Lung (tissue), 12 donors: ENCODE results near the gene PLA2G2F. TPM values are rescaled to one million over a fixed set of nuclear protein-coding genes. Genes with fewer than 3 reads are reported as not detected.

Source experiments
- ATAC-seq: fragments of 200-7000 bp; cut with Tn5 transposase; one replicate; pipeline ENCODE4 v1.9.1; 2020; ENCODE audit warnings: moderate number of reproducible peaks; ENCODE audit not compliant: insufficient read depth, low FRiP score
- DNase-seq, 3 donors: peaks; one replicate each; pipeline ENCODE4 v3.0.0-alpha.2; 2013 to 2017
- H3K27ac ChIP-seq, 2 donors: one replicate each; pipeline ENCODE4 v1.5.1; 2013; ENCODE audit warnings: mild to moderate bottlenecking in 2 of 2, moderate library complexity in 2 of 2, control low read depth in 1 of 2, inconsistent platforms in 1 of 2, low read depth in 1 of 2, low read length in 1 of 2
- H3K27me3 ChIP-seq, 3 donors: one replicate each; pipeline ENCODE4 v1.5.1; 2013; ENCODE audit warnings: low read length in 2 of 3; ENCODE audit not compliant: control insufficient read depth in 3 of 3, insufficient read depth in 3 of 3
- H3K36me3 ChIP-seq, 4 donors: one replicate each; pipeline ENCODE4 v1.5.1; 2013; ENCODE audit warnings: low read length in 4 of 4, mild to moderate bottlenecking in 1 of 4, moderate library complexity in 1 of 4; ENCODE audit not compliant: control insufficient read depth in 4 of 4, insufficient read depth in 4 of 4
- H3K4me1 ChIP-seq, 5 donors: one replicate each; pipeline ENCODE4 v1.5.1; 2013; ENCODE audit warnings: low read length in 5 of 5, mild to moderate bottlenecking in 2 of 5, moderate library complexity in 1 of 5; ENCODE audit not compliant: control insufficient read depth in 5 of 5, insufficient read depth in 5 of 5
- H3K4me3 ChIP-seq: one replicate; pipeline ENCODE4 v1.5.1; 2013; ENCODE audit warnings: mild to moderate bottlenecking, control low read depth, moderate library complexity
- H3K9ac ChIP-seq, 2 donors: one replicate each; pipeline ENCODE4 v1.5.1; 2013; ENCODE audit warnings: low read length in 2 of 2, control low read depth in 1 of 2; ENCODE audit not compliant: insufficient read depth in 1 of 2
- H3K9me3 ChIP-seq, 4 donors: one replicate each; pipeline ENCODE4 v1.5.1; 2013; ENCODE audit warnings: low read length in 3 of 4, mild to moderate bottlenecking in 1 of 4, moderate library complexity in 1 of 4; ENCODE audit not compliant: control insufficient read depth in 4 of 4, insufficient read depth in 3 of 4
- WGBS, 2 donors: extraction: QIAGEN DNeasy Blood & Tissue Kit; methylation state at CpG; one replicate each; pipeline ENCODE4 v1.1.7; 2013; 5-methylcytosine and 5-hydroxymethylcytosine counted together
- polyA plus RNA-seq, 2 donors: library from polyadenylated mRNA; stranded (reverse); fragments of 200-250 nt; gene quantifications; one replicate each; pipeline ENCODE4 v1.2.1, GENCODE V29; 2013
- total RNA-seq, 2 donors: library from RNA; depleted of rRNA in 1 of 2; stranded (reverse); fragments of >200 nt in 1 of 2; gene quantifications; one replicate each; pipeline ENCODE4 v1.2.1, GENCODE V29; 2014 to 2021
- TF ChIP-seq, protein P1 (sequence below): IDR thresholded peaks from 2 replicates; pipeline ENCODE4 v1.5.1; 2012; ENCODE audit warnings: mild to moderate bottlenecking; ENCODE audit errors: control extremely low read depth, extremely low read depth
- donor health status: control.
- donor health status: control.
- donor health status: Bipolar disorder and iron deficiency.
- donor health status: healthy.
- donor health status: DM: yes; HTN: yes; CAD: no.

Gene PLA2G2F
- total and polyA plus RNA-seq, 4 donors: not detected

DNA sequence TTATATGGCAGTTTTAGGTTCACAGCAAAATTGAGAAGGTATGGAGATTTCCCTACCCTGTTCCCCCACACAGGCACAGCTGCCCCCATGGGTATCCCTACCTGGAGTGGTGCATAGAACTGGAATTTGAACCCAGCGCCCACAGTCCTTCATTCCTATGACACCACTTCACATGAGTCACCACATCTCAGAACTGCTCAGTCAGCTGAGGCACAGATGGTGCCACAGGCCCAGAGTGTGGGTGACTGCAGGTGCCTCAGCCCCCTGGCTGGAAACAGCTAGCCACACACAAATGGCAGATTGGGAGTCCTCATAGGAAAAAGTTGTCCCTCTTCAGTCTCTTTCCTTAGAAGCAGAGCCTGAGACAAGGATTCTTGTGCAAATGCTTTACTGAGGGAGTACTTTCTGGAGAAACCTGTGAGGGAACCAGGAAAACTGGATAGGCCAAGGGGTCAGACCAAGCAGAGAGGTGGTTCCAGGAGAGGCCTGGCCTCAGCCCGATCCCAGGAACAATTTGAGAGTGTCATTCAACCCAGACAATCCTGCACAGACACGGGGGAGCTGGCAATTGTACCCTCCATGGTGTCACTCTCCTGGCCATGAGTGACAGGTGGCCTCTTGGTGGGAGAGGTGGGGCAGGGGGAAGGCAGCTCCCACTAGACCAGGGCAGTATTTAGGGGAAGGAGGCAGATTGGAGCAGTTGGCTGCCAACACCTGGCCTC, 26.7 kb upstream of the PLA2G2F start:
- H3K36me3 ChIP-seq: no peaks in the 10 kb centered on the region
- H3K9me3 ChIP-seq: no peaks in the 10 kb centered on the region
- no peak overlapping the region for H3K27ac ChIP-seq
- DNase-seq (no peak), ATAC-seq (no peak)
- peaks cover 0 to 9% (median 0%) of the 10 kb centered on the region in 5 donors for H3K4me1 ChIP-seq
- peaks cover 0 to 11% (median 0%) of the 10 kb centered on the region in 3 donors for H3K27me3 ChIP-seq
- TF ChIP-seq, protein P1, sequence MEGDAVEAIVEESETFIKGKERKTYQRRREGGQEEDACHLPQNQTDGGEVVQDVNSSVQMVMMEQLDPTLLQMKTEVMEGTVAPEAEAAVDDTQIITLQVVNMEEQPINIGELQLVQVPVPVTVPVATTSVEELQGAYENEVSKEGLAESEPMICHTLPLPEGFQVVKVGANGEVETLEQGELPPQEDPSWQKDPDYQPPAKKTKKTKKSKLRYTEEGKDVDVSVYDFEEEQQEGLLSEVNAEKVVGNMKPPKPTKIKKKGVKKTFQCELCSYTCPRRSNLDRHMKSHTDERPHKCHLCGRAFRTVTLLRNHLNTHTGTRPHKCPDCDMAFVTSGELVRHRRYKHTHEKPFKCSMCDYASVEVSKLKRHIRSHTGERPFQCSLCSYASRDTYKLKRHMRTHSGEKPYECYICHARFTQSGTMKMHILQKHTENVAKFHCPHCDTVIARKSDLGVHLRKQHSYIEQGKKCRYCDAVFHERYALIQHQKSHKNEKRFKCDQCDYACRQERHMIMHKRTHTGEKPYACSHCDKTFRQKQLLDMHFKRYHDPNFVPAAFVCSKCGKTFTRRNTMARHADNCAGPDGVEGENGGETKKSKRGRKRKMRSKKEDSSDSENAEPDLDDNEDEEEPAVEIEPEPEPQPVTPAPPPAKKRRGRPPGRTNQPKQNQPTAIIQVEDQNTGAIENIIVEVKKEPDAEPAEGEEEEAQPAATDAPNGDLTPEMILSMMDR: no peak
- no peak overlapping the region for H3K4me3 ChIP-seq
- 82 to 88% methylated on average over 3 of the region's 3 CpGs for WGBS, 2 donors
- H3K9ac ChIP-seq: no peak overlapping the region

DNA sequence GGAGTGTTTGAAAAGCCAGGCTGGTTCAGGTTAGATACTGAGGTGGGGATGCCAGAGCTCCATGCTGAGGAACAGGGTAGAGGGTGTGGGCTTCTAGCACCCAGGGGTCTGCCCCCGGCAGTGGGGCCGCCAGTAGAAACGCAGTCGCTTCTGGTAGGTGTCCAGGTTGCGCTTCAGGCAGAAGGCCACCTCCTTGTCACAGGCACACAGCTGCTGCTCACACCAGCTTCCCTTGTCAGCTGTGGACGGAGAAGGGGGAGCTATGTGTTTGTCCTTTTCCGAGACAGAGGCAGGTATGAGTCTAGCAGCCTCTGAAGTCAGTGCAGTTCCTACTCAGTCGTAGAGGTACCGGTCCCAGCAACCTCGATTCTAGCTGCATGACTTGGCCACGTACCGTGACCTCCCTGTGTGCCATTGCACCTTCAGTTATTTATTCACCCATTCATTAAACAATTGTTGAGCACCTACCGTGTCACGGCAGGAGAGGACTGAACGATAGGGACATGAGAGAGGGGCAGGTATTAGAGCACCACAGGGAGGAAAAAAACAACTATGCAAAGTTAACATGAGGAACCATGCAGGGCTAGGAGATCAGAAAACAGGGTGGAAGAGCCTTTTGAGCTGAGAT, 25.0 kb upstream of the PLA2G2F start:
- no peak for DNase-seq
- 68 to 71% methylated on average over 15 of the region's 15 CpGs for WGBS, 2 donors

DNA sequence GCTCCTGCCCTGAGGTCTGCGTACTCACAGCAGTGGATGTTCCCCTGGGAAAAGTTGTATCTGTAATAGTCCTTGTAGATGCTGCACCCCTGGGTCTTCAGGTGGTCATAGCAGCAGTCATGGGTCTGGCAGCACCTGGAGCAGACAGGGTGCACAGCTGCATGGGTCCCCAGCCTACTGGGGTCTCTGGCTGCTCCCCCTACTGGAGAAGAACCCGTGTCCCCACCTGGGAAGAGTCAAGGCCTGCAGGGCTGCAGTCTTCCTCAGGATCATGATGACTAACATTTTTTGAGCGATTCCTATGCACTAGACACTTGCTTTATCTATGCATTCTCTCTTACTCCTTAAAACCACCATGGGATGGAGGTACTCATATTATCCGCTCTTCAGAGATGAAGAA, 23.6 kb upstream of the PLA2G2F start:
- Histone ChIP-seq H3K4me1 (no peaks in the 10 kb centered on the region), H3K9me3 (no peaks in the 10 kb centered on the region), H3K27me3 (peaks cover 0 to 12% (median 3%) of the 10 kb centered on the region in 3 donors), H3K27ac (no peak overlapping the region), H3K36me3 (no peaks in the 10 kb centered on the region), H3K9ac (no peak overlapping the region), H3K4me3 (no peak overlapping the region)
- ATAC-seq (no peak), DNase-seq (no peak)
- TF ChIP-seq, protein P1: no peak
- WGBS, 2 donors: 82 to 83% methylated on average over 4 of the region's 4 CpGs

More for the DNA sequence above, 25.0 kb upstream of the PLA2G2F start:
- no peak for ATAC-seq
- H3K36me3 ChIP-seq: no peaks in the 10 kb centered on the region
- H3K9ac ChIP-seq: no peak overlapping the region
- peaks cover 0 to 12% (median under 1%) of the 10 kb centered on the region in 3 donors for H3K27me3 ChIP-seq
- H3K4me3 ChIP-seq: no peak overlapping the region
- H3K27ac ChIP-seq: no peak overlapping the region
- no peaks in the 10 kb centered on the region for H3K9me3 ChIP-seq
- TF ChIP-seq, protein P1: no peak
- H3K4me1 ChIP-seq: peaks cover 0 to 1% (median 0%) of the 10 kb centered on the region in 5 donors
